ENCODE data around the gene CYP2S1. TPM values are rescaled to one million over a fixed set of nuclear protein-coding genes. Genes with fewer than 3 reads are reported as not detected.
A peak's percentile ranks its signal among the peaks of the same experiment; 100 is the strongest.

The CYP2S1 gene
- total RNA-seq, 1 donor from 2014 or later, result 7.1 TPM

GRCh38 chr19:41218615-41219507 lies 25.8 kb downstream of the CYP2S1 start, which contains the start of gene AXL:
Gene AXL (plus strand): TSS chr19:41219223. CDS start chr19:41219393, 170 bp downstream.
- peaks cover 41% of the 10 kb centered on the region for H3K4me1 ChIP-seq
- H3K9me3 ChIP-seq, result no peaks in the 10 kb centered on the region
- intact Hi-C loops (cut with DNase I), result loop anchor here (5.0 kb wide), 1 partner anchor 43 kb away; the partner anchor contains the start of gene HNRNPUL1
- no peaks in the 10 kb centered on the region for H3K36me3 ChIP-seq
- peak within 1 kb of the TSS; percentile 61 to 90 for H3K4me3 ChIP-seq
- TF ChIP-seq POLR2AphosphoS5 (IDR thresholded peaks at IDR 0.05; ENCODE audit: insufficient read depth in 1 of 2, low read depth in 1 of 2) (peak in 1 of 2 donors; percentile 89), POLR2A (IDR thresholded peaks at IDR 0.05) (peak in 1 of 2 donors; percentile 66), CTCF (IDR thresholded peaks at IDR 0.05) (no peak)
- H3K27me3 ChIP-seq, result no peaks in the 10 kb centered on the region
- DNase-seq (ENCODE audit: extremely low spot score in 2 of 2), result peak in 1 of 2 donors; percentile 96
- peak within 1 kb of the TSS; percentile 95 for H3K27ac ChIP-seq

DNA sequence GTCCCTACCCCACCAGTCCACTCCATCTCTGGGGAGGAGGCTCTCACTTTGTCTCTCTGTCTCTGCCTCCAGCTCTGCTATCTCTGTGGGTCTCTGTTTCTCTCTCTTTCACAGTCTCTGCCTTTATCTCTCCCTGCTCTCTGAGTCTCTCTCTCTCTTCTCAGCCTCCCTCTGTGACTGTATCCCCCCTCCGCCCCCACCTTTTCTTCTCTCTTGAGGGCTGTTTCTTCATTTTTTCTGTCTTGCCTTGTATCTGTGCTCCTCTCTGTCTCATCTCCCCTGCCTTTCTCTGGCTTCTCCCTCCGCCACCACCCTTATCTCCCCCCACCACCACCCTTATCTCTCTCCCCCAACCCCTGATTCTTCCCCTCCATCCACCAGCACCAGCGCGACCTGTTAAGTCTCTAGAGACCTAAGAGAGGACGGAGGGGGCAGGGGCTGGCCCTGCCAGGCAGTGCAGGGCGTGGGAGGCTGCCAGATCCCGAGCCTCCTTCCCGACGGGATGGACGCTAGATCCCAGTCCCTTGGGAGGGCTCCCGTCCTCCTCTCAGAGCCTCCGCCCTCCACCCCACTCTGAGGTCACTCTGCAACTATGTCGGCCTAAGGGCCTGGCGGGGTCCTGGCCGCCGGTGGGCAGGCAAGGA lies 27.0 kb downstream of the CYP2S1 start:
- intact Hi-C loops (cut with DNase I), result loop anchor here (5.0 kb wide), 1 partner anchor 42 kb away; the partner anchor contains the start of gene HNRNPUL1
- Histone ChIP-seq H3K27ac (peak overlapping the region; percentile 95), H3K4me3 (peak overlapping the region; percentile 61 to 90), H3K27me3 (no peaks in the 10 kb centered on the region), H3K9me3 (no peaks in the 10 kb centered on the region), H3K4me1 (peaks cover 47% of the 10 kb centered on the region), H3K36me3 (no peaks in the 10 kb centered on the region)
- DNase-seq (ENCODE audit: extremely low spot score in 2 of 2), result no peak
- peak in 1 of 2 donors; percentile 69 for TF ChIP-seq POLR2AphosphoS5 (IDR thresholded peaks at IDR 0.05; ENCODE audit: insufficient read depth in 1 of 2, low read depth in 1 of 2)
- no peak for TF ChIP-seq CTCF (IDR thresholded peaks at IDR 0.05)
- no peak for TF ChIP-seq POLR2A (IDR thresholded peaks at IDR 0.05)

DNA sequence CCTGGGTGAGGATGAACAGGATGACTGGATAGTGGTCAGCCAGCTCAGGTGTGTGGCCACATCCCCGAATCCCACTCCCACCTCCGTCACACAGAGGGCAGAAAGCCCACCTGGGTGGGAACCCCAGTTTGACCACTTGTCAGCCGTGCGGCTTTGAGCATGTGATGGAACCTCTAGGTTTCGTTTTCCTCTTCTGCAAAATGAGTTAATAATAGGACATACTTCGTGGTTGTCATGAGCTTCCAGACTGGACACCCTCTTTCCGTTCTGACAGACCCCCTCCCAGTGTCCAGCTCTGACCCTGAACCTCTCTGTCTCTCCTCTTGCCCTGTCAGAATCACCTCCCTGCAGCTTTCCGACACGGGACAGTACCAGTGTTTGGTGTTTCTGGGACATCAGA lies 27.8 kb downstream of the CYP2S1 start:
- no peaks in the 10 kb centered on the region for H3K36me3 ChIP-seq
- peak overlapping the region; percentile 95 for H3K27ac ChIP-seq
- intact Hi-C loops (cut with DNase I), result no loop called here
- DNase-seq (ENCODE audit: extremely low spot score in 2 of 2), result no peak
- peak overlapping the region; percentile 61 to 90 for H3K4me3 ChIP-seq
- H3K4me1 ChIP-seq, result peaks cover 55% of the 10 kb centered on the region
- TF ChIP-seq POLR2A (IDR thresholded peaks at IDR 0.05) (no peak), CTCF (IDR thresholded peaks at IDR 0.05) (no peak), POLR2AphosphoS5 (IDR thresholded peaks at IDR 0.05; ENCODE audit: insufficient read depth in 1 of 2, low read depth in 1 of 2) (no peak)
- no peaks in the 10 kb centered on the region for H3K9me3 ChIP-seq
- no peaks in the 10 kb centered on the region for H3K27me3 ChIP-seq

DNA sequence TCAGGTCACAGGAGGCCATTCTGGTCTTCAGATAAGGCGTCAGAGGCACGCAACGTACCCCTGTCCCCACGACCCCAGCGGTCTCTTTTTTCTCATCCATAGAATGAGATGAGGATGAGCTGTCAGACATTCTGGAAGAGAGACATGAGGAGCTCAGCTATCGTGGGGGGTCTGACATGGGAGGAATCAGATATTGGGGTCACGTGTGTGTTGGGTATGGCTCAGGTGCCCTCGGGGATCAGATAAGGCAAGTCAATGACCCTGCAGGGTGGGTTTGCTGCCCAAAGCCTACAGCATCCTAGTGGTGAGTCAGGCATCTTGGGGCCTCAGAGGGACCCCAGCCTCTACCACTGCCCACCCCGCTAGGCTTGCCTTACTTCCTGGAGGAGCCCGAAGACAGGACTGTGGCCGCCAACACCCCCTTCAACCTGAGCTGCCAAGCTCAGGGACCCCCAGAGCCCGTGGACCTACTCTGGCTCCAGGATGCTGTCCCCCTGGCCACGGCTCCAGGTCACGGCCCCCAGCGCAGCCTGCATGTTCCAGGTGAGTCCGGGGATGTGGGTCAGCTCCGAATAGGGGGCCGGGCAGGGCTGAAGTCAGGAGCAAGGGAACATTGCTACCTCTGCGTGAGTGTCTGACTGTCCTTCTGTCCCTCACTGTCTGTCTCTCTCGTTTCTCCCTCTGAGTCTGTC lies 28.6 kb downstream of the CYP2S1 start:
- no peaks in the 10 kb centered on the region for H3K27me3 ChIP-seq
- no peaks in the 10 kb centered on the region for H3K9me3 ChIP-seq
- no peaks in the 10 kb centered on the region for H3K36me3 ChIP-seq
- H3K4me1 ChIP-seq, result peaks cover 63% of the 10 kb centered on the region
- DNase-seq (ENCODE audit: extremely low spot score in 2 of 2), result no peak
- TF ChIP-seq POLR2A (IDR thresholded peaks at IDR 0.05) (no peak), POLR2AphosphoS5 (IDR thresholded peaks at IDR 0.05; ENCODE audit: insufficient read depth in 1 of 2, low read depth in 1 of 2) (no peak), CTCF (IDR thresholded peaks at IDR 0.05) (no peak)
- H3K27ac ChIP-seq, result peak overlapping the region; percentile 95
- intact Hi-C loops (cut with DNase I), result no loop called here
- H3K4me3 ChIP-seq, result no peak overlapping the region

Measured in vagina (tissue), 2 donors.